Astrocyte of the cerebellum (primary cell): ENCODE measurements around the gene ANK2.

Experiments
- DNase-seq: peaks from one replicate; pipeline ENCODE4 v3.0.0-alpha.2; 2011; ENCODE audit warnings: low read depth
- H3K4me3 ChIP-seq: 2 replicates; pipeline ENCODE4 v1.5.1; 2011; ENCODE audit warnings: mild to moderate bottlenecking, low read depth, low read length, moderate library complexity
- CTCF ChIP-seq: IDR thresholded peaks from 2 replicates; pipeline ENCODE4 v1.5.1; 2012; ENCODE audit warnings: low read length, low read depth, moderate library complexity, mild to moderate bottlenecking; ENCODE audit errors: missing control alignments
- in situ Hi-C: cut with HindIII; loops from 2 replicates; pipeline ENCODE4 v1.10.0; 2017; ENCODE audit warnings: low sequenced_read_pairs

Gene ANK2

GRCh38 chr4:113394730-113395530 lies 345.5 kb downstream of the ANK2 start:
- peak; percentile 85 for DNase-seq
- in situ Hi-C loops = loop anchor here (10.0 kb wide), 2 partner anchors 360 to 980 kb away; no protein-coding TSS in a partner anchor
- no peak overlapping the region for H3K4me3 ChIP-seq
- peak; percentile 59 for TF ChIP-seq CTCF

GRCh38 chr4:113397114-113397701 lies 347.8 kb downstream of the ANK2 start:
- in situ Hi-C loops = loop anchor here (10.0 kb wide), 2 partner anchors 358 to 978 kb away; no protein-coding TSS in a partner anchor
- no peak overlapping the region for H3K4me3 ChIP-seq
- peak; percentile 85 for DNase-seq
- TF ChIP-seq CTCF = no peak

- no peak for TF ChIP-seq CTCF
- no peak overlapping the region for H3K4me3 ChIP-seq
- no peak for DNase-seq
- in situ Hi-C loops = loop anchor here (10.0 kb wide), 2 partner anchors 356 to 976 kb away; no protein-coding TSS in a partner anchor
These were observed 349.1 kb downstream of the ANK2 start for GRCh38 chr4:113398441-113399143.

- no peak overlapping the region for H3K4me3 ChIP-seq
- TF ChIP-seq CTCF = no peak
- in situ Hi-C loops = no loop called here
- no peak for DNase-seq
These were observed 354.7 kb downstream of the ANK2 start for GRCh38 chr4:113404167-113404571.

- in situ Hi-C loops = no loop called here
- H3K4me3 ChIP-seq = no peak overlapping the region
- DNase-seq = no peak
- no peak for TF ChIP-seq CTCF
These were observed 355.4 kb downstream of the ANK2 start for GRCh38 chr4:113404841-113405240.

GRCh38 chr4:113405874-113406722 lies 356.6 kb downstream of the ANK2 start:
- in situ Hi-C loops = no loop called here
- DNase-seq = no peak
- no peak for TF ChIP-seq CTCF
- H3K4me3 ChIP-seq = no peak overlapping the region
